Fibroblast of skin of scalp (primary cell): ENCODE measurements around the gene ADK.
"Not testable (repeated sequence)": the region's sequence is repeated elsewhere in the genome, so short reads cannot be mapped to it uniquely, and the experiment has no call there.

ENCODE experiments used
- DNase-seq: peaks from one replicate; pipeline ENCODE4 v3.0.0-alpha.2; 2013

ADK gene

DNA sequence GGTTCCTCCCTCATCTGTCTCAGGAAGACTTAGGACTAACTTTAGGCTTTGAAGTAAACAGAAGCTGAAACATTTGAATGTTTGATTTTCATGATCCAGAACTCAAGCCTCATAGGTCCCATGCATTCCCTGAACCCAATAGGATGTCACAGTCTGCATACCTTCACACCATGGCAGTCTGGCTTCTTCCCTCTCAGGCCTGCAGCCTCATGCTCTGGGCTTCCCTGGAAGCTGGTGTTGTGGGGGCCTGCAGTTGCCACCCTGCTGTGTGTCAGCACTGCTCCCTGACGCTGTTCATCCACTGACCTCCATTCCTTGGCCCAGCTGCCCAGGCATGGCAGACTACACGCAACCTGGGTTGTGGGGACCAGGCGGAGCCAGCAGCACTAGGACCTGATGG, 407.9 kb downstream of the ADK start:
- DNase-seq = no peak

DNA sequence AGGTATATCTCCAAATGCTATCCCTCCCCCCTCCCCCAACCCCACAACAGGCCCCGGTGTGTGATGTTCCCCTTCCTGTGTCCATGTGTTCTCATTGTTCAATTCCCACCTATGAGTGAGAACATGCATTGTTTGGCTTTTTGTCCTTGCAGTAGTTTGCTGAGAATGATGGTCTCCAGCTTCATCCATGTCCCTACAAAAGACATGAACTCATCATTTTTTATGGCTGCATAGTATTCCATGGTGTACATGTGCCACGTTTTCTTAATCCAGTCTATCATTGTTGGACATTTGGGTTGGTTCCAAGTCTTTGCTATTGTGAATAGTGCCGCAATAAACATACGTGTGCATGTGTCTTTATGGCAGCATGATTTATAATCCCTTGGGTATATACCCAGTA, 417.9 kb downstream of the ADK start:
- DNase-seq = not testable (repeated sequence)

DNA sequence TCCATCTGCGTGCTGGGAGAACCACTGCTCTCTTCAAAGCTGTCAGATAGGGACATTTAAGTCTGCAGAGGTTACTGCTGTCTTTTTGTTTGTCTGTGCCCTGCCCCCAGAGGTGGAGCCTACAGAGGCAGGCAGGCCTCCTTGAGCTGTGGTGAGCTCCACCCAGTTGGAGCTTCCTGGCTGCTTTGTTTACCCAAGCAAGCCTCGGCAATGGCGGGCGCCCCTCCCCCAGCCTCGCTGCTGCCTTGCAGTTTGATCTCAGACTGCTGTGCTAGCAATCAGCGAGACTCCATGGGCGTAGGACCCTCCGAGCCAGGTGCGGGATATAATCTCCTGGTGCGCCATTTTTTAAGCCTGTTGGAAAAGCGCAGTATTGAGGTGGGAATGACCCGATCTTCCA, 422.5 kb downstream of the ADK start:
- not testable (repeated sequence) for DNase-seq

DNA sequence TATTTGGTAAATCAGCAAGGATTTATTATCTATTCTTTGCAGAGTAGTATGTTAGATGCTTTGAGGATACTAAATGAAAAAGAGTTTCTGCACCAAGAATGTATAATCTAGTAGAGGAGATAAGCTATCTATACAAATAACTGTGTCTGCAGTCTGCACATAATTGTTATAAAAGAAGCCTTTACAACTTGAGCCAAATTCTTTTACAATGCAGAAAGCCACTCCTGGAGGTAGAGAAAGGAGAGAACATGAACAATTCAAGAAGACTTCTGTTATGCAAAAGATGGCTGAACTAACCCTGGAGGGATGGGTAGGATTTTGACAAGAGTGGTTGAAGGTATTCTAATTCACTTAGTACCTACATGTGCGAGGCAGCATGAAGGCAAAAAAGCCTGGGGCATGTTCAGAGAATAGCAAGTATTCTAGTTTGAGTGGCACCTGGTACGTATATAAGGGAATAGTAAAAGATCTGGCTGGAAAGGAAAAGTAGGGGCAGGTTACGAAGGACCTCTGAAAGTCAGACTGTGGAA, 424.2 kb downstream of the ADK start:
- no peak for DNase-seq

DNA sequence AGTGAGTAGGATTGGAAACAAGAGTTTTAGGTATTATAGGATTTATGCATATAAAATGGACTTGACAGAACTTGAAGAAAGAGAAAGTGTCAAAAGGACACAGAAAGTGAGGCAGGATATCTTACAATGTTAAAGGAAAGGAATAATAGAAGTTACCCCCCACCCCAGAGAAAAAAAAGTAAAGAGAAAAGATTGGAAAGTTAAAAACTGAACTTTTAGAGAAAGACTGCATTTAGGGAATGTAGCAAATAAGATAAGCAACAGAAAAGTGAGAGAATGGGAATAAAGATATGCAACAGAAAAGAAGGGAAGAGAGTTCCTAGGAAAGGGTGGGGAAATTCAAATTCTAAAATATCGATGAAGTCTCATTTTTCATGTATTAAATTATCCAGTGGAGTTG, 424.9 kb downstream of the ADK start:
- DNase-seq = no peak

DNA sequence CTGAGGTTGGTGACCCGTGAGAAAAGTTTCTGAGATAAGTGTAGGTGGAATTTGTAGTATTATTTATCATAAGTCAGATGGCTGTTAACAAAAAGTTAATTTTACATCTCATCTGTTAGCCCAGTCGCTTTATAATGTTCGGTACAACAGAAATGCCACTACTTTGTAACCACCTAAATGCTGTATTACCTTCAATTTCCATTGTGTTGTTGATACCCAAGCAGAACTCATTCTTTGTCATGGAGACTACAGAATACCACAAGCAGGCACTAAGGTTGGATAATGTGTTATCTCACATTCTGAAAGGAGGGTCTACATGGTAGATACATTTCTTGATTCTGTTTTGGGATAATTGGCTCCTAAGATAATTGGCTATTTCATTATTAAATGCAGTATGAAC, 425.6 kb downstream of the ADK start:
- DNase-seq = no peak

DNA sequence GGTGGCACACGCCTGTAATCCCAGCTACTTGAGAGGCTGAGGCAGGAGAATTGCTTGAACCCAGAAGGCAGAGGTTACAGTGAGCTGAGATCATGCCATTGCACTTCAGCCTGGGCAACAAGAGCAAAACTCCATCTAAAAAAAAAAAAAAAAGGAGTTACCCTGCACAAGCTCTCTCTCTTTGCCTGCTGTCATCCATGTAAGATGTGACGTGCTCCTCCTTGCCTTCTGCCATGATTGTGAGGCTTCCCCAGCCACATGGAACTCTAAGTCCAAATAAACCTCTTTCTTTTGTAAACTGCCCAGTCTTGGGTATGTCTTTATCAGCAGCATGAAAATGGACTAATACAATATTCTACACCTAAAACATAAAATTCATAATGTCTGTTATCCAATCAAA, 429.4 kb downstream of the ADK start:
- DNase-seq = not testable (repeated sequence)

DNA sequence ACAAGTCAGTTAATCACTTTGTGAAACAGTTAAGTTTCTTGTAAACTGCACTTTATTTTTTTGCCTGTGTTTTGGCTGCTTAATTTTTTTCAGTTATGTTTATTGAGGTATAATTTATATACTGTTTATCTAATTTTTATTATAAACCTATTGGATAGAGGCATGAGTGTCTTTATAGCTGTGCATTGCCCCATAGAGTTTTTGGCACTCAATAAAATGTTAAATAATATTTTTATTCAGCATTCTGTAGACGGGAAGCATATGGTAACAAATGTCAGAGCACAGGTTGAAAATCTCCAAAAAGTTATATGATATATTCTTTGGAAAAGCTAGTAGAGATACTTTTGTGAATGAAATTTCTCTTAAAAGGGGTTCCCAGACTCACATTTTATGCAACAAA, 431.5 kb downstream of the ADK start:
- no peak for DNase-seq

DNA sequence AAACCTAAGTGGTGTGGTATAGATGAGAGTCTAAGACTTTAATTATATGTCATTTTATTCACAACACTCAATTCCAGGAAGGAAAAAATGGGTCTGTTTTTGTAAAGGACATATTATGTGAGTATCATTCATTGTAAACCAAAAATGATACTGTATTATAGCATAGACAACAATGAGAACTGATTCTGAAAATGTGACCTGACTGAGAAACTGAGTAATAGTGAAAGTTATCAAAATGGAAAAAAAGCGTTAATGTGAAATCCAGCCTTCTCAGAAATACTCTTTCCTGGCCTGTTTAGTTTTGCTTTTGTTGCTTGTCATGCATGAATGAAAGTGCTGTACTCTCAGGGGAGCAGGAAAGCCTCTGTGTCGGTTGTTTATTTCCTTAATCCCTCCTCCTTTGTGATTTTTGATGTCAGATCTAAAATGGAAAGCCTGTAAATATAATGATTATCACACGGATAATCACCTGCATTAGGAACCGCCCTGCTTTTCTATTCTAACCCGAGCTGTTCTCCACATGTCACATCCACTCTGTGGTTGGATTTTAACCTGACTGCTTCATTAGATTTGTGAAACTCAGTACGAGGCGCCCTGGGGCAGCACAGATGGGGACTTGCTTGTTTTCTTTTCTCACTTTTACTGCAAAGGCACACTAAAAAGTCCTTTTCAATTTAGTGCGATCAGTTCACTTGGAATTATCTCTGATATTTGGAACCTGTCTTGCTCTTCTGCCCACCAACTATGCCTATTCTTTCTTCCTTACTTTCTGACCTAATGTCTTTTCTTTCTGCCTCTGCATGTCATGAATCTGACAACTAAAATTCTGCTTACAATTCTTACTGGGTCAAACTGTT, 434.4 kb downstream of the ADK start:
- DNase-seq = no peak

DNA sequence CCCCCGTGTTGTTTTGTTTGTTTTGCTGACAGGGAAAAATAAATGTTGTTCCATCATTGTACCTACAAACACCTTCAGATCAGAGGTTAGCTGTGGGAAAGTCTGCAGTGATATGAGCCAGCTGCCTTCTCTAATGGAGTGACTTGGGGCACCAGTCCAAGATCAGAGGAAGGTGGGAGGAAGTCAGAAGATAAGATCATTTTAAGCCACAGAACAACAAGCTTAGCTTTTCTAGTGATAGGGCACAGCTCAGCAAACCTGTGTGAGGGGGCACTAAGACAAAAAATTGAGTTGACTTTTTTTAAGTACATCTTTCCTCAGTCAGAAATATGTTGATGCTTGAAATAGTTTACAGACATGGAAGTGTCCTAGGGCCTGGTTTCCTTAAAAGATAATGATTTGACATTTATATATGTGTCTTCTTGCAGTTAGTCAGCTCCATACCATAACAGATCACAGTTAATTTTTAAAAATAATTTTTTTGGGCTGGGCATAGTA, 435.1 kb downstream of the ADK start:
- DNase-seq = no peak

DNA sequence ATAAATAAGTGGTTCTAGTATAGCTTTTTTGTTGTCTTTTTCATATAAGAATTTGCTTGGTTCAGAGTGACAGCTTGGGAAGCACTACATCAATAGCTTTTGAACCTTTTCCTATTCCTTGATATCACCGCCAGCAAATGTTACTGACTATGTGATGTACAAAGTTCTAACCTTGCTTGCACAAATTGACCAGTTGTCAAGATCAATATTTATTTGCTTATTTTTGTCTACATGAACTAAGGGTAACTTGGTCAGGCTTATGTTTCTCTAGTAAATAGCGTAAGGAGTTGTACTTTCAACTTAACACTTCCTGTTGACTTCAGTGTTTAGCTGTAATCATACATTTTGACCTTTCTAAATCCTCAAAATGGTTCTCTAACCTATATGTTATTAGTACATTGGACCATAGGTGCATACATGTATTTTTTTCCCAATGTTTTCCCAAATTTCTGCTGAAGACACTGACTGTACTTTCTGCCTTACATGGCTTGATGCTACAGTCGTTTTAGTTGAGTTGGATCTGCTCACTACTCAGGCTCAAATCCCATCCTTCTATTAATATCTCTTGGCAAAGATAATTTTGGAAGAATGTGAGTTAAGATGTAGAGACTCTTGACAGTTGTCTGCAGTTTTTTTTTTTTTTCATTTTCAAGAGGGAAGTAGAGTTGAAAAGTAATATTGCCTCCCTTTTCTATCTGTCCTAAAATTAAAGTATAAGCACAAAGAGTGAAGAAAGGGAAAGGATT, 436.3 kb downstream of the ADK start:
- DNase-seq = no peak

DNA sequence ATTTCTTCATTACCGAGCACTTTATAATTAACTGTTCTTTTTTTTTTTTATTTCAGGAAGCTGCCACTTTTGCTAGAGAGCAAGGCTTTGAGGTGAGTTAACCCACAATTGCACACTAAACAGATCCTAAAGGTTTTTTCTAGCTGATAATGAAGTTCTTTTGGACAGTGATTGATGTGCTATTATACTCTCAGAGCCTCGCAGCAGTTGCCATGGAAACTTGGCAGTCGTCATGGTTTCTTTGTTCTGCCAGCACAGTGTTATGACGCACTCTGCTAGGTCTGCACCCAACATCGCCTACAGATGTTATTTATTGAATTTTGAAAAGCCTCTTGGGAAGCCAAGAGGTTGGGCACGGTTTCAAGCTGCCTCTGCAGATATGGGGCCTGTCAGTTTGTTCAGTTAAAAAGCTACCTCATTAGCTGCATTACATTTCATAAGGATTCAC, 438.2 kb downstream of the ADK start:
- DNase-seq = peak; percentile 94

DNA sequence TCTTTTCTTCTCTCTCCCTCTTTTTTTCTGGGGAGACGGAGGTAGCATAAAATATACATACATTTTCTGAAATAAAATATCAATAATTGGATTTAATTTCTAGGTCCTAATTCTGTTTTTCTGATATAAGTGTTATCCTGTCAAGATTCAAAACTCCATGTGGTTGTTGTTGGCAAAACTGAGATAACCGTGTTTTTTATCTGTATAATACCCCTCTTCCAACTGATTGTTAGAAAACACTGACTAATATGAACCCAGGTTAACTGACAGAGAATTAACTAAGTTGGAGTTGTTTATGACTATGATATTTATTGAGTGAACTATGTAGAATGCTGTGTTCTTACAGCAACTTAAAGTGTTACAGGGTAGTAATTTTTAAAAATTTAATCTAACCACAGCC, 438.8 kb downstream of the ADK start:
- DNase-seq = no peak

DNA sequence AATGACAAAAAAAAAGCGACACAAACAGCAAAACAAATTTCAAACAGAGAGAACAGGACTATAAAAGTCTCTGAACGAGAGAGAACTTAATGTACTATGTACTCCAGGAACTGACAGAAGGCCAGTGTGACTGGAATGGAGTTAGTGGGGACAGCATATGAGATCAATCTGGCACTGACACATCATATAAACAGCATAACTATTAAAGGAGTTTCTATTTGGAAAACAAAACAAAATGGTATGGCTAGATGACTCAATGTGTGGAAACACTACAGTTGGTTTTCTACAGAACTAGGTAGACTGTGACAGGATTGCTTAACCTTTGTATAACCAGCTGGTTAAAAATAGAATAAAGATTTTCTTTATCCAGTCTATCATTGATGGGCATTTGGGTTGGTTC, 442.4 kb downstream of the ADK start:
- peak; percentile 58 for DNase-seq

DNA sequence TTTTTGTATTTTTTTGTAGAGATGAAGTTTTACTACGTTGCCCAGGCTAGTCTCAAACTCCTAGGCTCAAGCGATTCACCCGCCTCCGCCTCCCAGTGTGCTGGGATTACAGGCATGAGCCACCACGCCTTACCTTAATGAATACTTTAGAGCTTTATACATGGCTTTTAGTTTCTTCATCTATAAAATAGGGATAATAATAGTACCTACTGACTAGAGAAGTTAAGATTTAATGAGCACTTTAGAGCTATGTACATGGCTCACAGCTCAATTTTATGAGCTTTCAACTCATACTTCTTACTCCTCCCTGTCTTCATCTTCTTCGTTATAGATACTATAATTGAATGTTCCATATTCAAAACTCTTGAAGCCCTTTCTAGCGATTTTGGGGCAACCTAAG, 445.7 kb downstream of the ADK start:
- no peak for DNase-seq

DNA sequence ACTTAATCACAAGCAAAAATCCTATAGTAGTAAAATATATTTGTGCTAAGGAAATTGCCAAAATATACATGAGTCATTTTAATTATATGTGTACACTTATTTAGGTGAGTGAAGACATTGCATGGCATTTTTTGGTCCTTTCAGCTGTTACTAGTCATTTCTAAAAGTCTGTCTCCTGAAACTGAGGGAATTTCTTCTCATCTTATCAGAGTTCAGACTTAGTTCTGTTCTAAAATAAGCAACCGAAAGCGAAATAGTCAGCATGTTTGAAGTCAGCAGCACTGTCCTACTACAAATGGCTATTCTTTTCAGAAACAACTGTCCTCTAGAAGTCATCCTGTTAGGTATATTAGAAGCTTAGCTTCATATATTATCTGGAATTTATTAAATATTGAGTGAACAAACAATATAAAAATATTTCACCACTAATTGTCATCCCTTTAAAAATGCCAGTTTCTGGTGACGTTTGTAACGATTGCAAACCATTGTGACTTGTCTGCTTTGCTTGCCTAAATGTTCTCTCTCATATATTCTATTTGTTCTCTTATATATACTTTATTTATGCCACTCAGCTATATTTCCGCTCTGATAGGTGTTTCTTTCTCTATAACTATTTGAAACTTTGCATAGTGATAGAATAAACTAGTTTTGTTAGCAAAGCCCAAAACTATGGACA, 448.0 kb downstream of the ADK start:
- DNase-seq = peak; percentile 4

DNA sequence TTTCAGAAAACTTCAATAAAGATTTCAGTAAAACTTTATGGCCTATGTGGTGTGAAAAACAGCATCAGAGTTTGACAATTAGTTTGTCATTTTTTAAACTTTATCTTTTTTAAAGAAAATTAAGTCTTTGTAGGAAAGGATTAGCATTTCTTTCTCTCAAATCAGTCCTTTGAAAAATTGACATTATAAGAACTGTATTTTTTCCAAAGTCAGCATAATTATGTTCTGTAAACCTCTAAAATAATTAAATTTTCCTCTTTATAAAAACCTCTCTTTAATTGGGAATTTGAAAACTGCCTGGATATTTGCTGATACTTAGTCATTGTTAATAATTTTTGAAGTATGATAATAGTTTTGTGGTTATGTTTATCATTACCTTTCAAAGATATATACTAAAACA, 448.7 kb downstream of the ADK start:
- no peak for DNase-seq

DNA sequence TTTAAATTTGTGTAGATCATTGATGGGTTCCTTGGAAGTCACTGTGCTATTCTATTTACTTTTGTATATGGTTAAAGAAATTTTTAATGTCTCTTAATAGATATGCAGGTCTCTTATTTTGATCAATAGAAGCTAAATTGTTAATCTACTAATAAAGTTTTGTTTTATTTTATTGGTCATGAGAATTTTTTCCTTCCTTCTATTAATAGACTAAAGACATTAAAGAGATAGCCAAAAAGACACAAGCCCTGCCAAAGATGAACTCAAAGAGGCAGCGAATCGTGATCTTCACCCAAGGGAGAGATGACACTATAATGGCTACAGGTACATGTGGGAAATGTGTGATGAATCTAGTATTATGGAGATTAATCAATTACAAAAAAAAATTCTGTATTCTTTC, 449.1 kb downstream of the ADK start:
- no peak for DNase-seq

DNA sequence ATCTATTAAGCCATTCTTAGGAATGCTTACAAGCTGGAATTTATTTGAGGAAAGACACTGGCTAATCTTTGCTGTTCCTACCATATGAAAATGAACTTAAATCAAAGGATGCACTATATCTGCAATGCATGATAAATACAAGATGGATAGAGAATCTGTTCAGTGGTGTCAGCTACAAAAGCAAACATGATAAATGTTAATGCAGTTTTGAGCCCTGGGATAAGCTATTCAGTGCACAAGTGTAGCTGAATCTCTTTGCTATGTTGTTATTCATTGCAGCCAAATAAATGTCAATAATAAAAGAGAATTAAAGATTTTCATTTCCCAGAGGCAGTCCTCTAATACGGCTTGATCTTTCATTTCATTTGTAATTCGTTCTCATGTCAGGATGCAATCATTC, 451.6 kb downstream of the ADK start:
- no peak for DNase-seq

DNA sequence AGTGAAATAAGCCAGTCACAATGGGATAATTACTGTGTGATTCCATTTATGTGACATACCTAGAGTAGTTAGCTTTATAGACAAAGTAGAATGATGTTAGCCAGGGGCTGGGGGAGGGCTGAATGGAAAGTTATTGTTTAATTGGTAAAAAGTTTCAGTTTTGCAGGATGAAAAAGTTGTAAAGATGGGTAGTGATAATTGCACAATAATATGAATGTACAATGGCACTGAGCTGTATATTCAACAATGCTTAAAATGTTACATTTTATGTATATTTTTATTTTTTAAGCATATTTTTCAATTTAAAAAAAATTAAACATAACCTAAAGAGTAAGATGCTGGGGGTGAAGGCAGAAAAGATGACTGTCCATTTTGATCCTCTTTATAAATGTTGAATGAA, 459.3 kb downstream of the ADK start:
- DNase-seq = no peak

DNA sequence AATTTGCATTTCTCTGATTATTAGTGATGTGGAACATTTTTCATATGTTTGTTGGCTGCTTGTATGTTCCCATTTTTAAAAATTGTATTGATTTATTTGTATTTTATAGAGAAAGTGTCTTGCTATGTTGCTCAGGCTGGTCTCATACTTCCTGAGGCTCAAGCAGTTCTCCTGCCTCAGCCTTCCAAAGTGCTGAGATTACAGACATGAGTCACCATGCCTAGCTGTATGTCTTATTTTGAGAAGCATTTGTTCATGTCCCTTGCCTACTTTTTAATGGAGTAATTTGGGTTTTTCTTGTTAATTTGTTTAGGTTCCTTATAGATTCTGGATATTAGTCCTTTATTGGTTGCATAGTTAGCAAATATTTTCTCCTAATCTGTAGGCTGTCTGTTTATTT, 461.2 kb downstream of the ADK start:
- peak; percentile 34 for DNase-seq

DNA sequence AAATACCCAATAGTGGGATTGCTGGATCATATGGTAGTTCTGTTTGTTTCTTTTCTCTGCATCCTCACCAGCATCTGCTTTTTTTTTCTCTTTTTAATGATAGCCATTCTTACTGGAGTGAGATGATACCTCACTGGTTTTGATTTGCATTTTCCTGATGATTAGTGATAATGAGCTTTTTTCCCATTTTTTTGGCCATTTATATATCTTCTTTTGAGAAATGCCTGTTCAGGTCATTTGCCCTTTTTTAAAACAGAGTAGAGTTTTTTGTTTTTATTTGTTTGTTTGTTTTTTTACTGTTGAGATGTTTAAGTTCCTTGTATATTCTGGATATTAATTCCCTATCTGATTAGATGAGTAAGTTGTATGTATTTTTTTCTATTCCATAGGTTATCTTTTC, 469.6 kb downstream of the ADK start:
- DNase-seq = no peak

DNA sequence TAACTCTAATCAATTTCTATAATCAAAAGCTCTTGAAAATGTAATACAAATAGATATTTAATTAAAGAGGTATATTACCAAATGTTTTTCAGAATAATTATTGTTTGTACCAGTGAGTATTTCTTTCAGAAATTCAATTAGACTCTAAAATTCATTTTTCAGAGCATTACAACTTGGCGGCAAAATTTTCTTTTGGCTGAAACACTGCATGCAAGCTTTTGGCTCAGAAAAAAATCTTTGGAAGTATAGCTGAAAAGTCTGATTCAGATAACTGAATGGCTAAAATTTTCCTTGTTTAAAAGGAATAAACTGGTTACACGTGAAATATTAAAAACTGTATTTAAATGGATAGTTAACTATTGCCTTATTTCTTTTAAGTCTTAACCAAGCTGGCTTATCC, 472.8 kb downstream of the ADK start:
- DNase-seq = no peak
